ENCODE results near the gene LMO1.

GRCh38 chr11:8263769-8264410 is at the start of gene LMO1:
- TF ChIP-seq, protein P1, sequence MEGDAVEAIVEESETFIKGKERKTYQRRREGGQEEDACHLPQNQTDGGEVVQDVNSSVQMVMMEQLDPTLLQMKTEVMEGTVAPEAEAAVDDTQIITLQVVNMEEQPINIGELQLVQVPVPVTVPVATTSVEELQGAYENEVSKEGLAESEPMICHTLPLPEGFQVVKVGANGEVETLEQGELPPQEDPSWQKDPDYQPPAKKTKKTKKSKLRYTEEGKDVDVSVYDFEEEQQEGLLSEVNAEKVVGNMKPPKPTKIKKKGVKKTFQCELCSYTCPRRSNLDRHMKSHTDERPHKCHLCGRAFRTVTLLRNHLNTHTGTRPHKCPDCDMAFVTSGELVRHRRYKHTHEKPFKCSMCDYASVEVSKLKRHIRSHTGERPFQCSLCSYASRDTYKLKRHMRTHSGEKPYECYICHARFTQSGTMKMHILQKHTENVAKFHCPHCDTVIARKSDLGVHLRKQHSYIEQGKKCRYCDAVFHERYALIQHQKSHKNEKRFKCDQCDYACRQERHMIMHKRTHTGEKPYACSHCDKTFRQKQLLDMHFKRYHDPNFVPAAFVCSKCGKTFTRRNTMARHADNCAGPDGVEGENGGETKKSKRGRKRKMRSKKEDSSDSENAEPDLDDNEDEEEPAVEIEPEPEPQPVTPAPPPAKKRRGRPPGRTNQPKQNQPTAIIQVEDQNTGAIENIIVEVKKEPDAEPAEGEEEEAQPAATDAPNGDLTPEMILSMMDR (IDR thresholded peaks at IDR 0.05; ENCODE audit: low read depth, low read length, poor library complexity, severe bottlenecking) = peak; percentile 87
- TF ChIP-seq EZH2phosphoT487 (IDR thresholded peaks at IDR 0.05; ENCODE audit: borderline replicate concordance, low read length) = no peak
